Measurements from ENCODE around the gene GPS1. TPM values are rescaled to one million over a fixed set of nuclear protein-coding genes. Genes with fewer than 3 reads are reported as not detected.

GPS1 gene
- total and polyA plus RNA-seq, 11 donors: 76.7 to 151 (median 85.0) TPM

DNA sequence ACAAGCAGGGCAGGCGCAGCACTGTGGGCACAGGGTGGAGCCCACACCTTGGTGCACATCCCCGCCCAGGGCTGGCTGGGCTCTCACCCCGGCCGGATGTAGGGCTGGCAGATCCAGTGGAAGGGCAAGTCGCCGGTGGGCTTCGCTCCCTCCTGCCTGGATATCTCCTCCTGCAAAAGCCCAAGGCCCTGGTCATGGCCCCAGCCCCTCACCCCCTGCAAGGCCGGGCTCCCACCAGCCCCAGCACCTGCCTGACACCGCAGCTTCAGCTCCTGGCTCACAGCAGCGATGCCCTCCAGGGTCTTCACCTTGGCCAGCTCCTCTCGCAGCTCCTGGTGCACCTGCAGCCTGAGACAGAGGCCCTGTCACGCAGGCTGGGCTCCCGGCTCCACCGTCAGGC, 8.9 kb downstream of the GPS1 start:
- H3K4me1 ChIP-seq: peaks cover 0 to 17% (median 11%) of the 10 kb centered on the region in 12 donors
- intact Hi-C loops (cut with DNase I): no loop called here
- no peak overlapping the region for H3K4me3 ChIP-seq
- H3K27ac ChIP-seq: no peak overlapping the region
- H3K27me3 ChIP-seq: no peaks in the 10 kb centered on the region
- ATAC-seq (no peak), DNase-seq (peak in 1 of 5 donors; percentile 48)
- H3K9me3 ChIP-seq: no peaks in the 10 kb centered on the region
- 86 to 100% (median 89%) methylated on average over 8 to 14 of the region's 14 CpGs for WGBS, 4 donors
- TF ChIP-seq, protein P1, sequence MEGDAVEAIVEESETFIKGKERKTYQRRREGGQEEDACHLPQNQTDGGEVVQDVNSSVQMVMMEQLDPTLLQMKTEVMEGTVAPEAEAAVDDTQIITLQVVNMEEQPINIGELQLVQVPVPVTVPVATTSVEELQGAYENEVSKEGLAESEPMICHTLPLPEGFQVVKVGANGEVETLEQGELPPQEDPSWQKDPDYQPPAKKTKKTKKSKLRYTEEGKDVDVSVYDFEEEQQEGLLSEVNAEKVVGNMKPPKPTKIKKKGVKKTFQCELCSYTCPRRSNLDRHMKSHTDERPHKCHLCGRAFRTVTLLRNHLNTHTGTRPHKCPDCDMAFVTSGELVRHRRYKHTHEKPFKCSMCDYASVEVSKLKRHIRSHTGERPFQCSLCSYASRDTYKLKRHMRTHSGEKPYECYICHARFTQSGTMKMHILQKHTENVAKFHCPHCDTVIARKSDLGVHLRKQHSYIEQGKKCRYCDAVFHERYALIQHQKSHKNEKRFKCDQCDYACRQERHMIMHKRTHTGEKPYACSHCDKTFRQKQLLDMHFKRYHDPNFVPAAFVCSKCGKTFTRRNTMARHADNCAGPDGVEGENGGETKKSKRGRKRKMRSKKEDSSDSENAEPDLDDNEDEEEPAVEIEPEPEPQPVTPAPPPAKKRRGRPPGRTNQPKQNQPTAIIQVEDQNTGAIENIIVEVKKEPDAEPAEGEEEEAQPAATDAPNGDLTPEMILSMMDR (IDR thresholded peaks at IDR 0.05): no peak
- no peak for TF ChIP-seq POLR2A (IDR thresholded peaks at IDR 0.05)
- peaks cover 0 to 83% (median 66%) of the 10 kb centered on the region in 9 donors for H3K36me3 ChIP-seq

DNA sequence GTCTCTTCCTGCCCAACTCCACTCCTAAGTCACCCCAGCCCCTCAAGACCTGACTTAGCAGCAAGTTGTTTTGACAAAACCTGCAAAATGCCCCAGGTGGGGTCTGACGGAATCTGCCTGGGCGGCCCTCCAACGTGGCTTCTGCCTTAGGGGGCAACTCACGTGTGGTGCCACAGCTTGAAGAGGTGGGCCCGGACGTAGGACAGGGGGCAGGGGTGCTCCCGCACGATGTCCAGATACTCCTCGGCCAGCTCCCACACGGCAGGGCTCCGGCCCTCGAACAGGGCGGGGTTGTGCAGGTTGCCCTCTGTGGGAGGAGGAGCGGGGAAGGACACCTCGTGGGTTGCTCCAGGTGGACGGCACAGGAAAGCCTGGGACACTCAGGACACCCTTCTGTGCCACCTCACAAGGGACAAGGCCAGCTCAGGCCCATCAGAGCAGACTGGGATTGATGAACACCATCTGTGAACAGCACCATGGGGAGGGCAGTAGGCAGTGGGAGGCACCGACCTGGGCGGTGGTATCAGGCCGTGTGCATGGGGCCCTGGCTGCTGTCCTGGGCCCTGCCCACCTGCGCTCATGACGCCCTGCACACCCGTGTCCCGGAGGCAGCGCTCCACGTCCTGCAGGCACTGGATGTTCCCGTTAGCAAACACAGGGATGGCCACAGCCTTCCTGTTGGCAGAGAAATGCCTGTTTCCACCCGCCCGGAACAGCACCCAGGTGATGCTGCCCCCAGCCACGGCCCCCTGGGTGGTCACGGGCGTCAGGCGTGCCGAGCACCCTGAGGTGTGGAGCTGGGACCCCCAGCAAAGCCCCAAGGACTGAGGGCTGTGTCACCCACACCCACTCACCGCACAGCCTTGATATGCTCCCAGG, 9.6 kb downstream of the GPS1 start:
- ATAC-seq (no peak), DNase-seq (peak in 2 of 5 donors; percentile 24 to 63)
- peaks cover 0 to 23% (median 15%) of the 10 kb centered on the region in 12 donors for H3K4me1 ChIP-seq
- intact Hi-C loops (cut with DNase I): no loop called here
- H3K36me3 ChIP-seq: peaks cover 0 to 76% (median 59%) of the 10 kb centered on the region in 9 donors
- H3K4me3 ChIP-seq: no peak overlapping the region
- WGBS, 4 donors: 82 to 89% (median 88%) methylated on average over 17 to 34 of the region's 34 CpGs
- TF ChIP-seq, protein P1 (IDR thresholded peaks at IDR 0.05): no peak
- TF ChIP-seq POLR2A (IDR thresholded peaks at IDR 0.05): no peak
- H3K27me3 ChIP-seq: no peaks in the 10 kb centered on the region
- no peaks in the 10 kb centered on the region for H3K9me3 ChIP-seq
- no peak overlapping the region for H3K27ac ChIP-seq

DNA sequence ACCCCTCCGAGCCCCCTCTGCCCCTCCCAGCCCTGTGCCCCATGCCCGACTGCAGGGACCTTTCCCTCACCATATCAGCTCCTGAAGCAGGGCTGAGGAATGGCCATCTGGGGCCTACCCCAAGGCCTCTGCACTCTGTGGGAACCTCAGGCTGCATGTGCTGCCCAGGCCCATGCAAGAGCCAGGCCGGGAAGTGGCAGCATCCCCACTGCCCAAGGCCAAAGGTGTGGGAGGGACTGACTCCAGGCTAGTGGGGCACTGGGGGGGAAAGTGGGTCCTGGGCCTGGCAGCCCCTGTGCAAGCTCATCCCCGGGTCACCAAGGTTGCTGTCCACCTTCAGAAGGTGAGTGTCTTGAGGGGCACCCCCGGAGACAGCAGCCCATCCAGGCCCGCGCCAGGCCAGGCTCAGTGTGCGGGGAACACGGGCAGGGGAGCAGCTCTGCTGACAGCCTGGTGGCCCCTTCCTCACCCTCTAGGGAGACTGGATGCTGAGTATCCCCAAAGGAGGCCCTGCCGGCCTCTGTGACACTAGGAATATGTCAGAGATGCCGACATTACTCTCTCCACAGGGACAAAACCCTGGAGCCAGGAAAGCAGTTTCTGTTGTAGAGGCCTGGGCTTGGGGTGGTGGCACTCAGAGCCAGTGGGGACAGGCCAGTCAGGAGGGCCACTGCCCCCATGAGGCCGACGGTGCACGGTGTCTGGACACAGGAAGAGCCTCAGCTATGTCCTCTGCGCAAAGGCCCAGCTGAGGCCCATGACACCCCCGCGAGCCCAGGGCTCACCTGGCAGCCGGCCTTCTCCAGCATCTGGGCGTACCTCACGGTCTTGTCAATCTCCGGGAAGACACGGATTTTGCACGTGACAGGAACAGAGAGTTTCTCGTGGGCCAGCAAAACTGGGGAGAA, 10.6 kb downstream of the GPS1 start:
- intact Hi-C loops (cut with DNase I): no loop called here
- H3K9me3 ChIP-seq: no peaks in the 10 kb centered on the region
- no peak overlapping the region for H3K27ac ChIP-seq
- peaks cover 0 to 65% (median 50%) of the 10 kb centered on the region in 9 donors for H3K36me3 ChIP-seq
- H3K4me3 ChIP-seq: no peak overlapping the region
- TF ChIP-seq, protein P1 (IDR thresholded peaks at IDR 0.05): no peak
- no peak for TF ChIP-seq POLR2A (IDR thresholded peaks at IDR 0.05)
- no peak for ATAC-seq
- peaks cover 0 to 27% (median 19%) of the 10 kb centered on the region in 12 donors for H3K4me1 ChIP-seq
- DNase-seq: peak in 2 of 5 donors; percentile 17 to 35
- 79 to 85% (median 81%) methylated on average over 10 to 24 of the region's 24 CpGs for WGBS, 4 donors
- H3K27me3 ChIP-seq: no peaks in the 10 kb centered on the region

DNA sequence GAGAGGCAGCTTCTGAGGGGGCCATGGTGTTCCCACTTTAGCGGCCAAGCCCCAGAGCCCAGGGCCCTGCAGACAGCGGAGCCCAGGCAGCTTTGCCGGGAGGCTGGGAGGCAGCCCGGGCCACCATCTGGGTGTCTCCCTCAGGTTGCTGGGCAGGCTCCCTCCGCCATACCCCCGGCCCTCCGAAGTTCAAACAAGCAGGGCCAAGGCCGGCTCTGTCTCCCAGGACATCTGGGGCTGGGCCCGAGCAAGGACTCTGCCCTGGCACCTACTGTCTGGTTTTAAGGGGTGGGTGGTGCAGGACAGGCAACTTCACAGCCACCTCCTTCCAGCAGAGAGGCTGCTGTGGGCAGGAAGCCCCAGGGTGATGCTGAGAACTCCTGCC, 11.3 kb downstream of the GPS1 start:
- peak in 1 of 5 donors; percentile 44 for DNase-seq
- intact Hi-C loops (cut with DNase I): no loop called here
- H3K27ac ChIP-seq: no peak overlapping the region
- no peak for ATAC-seq
- H3K4me3 ChIP-seq: no peak overlapping the region
- WGBS, 4 donors: 91 to 94% (median 93%) methylated on average over 5 to 9 of the region's 9 CpGs
- H3K27me3 ChIP-seq: no peaks in the 10 kb centered on the region
- H3K36me3 ChIP-seq: peaks cover 0 to 59% (median 44%) of the 10 kb centered on the region in 9 donors
- TF ChIP-seq, protein P1 (IDR thresholded peaks at IDR 0.05): no peak
- H3K4me1 ChIP-seq: peaks cover 0 to 27% (median 19%) of the 10 kb centered on the region in 12 donors
- no peaks in the 10 kb centered on the region for H3K9me3 ChIP-seq
